ENCODE results near the gene SMARCB1. TPM values are rescaled to one million over a fixed set of nuclear protein-coding genes. Genes with fewer than 3 reads are reported as not detected.

The SMARCB1 gene
- total RNA-seq, 2 experiments from 2014 or later = 112 to 113 TPM

DNA sequence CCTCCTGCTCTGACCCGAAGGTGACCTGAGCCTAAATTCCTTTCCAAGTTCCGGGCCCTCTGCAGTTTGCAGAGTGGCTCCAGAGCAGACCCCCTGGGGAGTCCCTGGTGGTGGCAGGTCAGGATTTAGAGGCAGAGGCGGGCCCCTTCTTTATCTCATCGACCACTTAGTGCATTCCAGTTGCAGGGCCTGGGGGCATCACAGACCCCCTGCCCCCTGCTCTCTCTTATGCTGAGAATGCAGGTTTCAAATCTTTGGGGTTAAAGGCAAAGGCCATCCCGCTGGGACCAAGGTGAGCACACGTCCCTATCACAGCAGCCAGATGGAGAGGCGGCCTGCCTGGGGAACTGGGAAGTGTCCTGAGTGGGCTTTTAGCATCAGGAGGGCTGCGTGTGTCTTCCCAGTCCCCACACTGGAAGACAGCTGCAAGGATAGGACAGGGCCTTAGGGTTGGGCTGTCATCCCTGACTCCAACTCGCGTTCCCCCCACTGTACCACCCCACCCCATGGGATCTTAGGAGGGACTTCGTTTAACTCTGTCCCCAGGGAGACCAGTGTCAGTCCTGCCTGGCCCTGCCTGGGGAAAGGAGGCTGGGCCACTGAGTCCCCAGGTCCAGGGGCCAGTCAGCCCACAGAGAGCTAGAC is 40.7 kb downstream of the SMARCB1 start:
- POLR2A ChIA-PET = no interaction called here

DNA sequence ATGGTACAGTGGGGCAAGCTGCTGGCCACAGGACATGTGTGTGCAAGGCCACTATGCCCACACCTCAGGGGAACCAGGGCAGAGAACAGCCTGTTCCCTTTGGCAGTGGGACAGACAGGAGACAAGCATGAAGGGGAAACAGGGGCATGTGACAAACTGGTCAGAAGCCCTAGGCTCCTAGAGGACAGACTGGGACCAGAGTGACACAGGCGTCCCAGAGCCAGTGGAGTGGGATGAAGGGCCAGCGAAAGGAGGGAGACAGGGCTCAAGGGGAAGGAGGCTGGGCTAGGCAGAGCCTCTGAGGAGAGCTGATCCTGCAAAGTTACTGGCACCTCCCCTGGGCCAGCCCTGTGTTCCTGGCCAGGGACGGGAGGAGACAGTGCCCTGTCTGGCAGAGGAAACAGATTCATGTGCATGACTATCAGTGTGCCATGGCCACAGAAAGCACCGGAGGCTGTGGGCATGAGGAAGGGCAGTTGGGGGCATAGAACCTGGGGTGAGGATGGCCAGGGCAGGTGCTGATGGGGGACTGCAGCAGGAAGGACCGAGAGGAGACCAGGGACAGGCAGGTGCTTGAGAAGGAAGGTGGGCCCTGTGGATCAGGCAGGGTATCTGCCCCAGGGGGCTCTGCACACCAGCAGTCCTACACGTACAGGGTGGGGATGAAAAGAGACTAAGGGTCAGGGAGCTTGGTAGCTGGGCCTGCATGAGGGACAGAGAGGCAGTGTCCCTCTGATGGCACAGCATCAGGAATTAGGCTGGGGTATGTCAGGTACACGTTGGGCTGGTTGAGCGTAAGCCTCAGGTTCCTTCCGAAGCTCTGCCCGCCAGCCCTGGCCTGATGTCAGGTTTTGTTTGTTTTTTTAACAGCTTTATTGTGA is 42.3 kb downstream of the SMARCB1 start:
- Mint-ChIP-seq H3K4me3 (no peak overlapping the region), H3K9me3 (ENCODE audit: insufficient read depth) (no peaks in the 10 kb centered on the region), H3K36me3 (ENCODE audit: low read depth) (peaks cover 52% of the 10 kb centered on the region), H3K4me1 (ENCODE audit: low read depth) (peaks cover 25% of the 10 kb centered on the region), H3K27ac (peak overlapping the region; percentile 69), H3K27me3 (ENCODE audit: low read depth) (no peaks in the 10 kb centered on the region)
- no peak for ATAC-seq
- DNase-seq = no peak
- ChIA-PET CTCF (interaction anchor here (0.9 to 1.2 kb wide), 2 partner anchors 8 to 65 kb away, joined by 3 to 5 read pairs; partner anchors contain the start of gene MIF), POLR2A (interaction anchor here (0.6 kb wide), 1 partner anchor 184 kb away, joined by 3 read pairs; no protein-coding TSS in a partner anchor)

More for the DNA sequence above, 40.7 kb downstream of the SMARCB1 start:
- Mint-ChIP-seq H3K27me3 (ENCODE audit: low read depth) (no peaks in the 10 kb centered on the region), H3K9me3 (ENCODE audit: insufficient read depth) (no peaks in the 10 kb centered on the region), H3K27ac (peak overlapping the region; percentile 69), H3K36me3 (ENCODE audit: low read depth) (peaks cover 67% of the 10 kb centered on the region), H3K4me3 (no peak overlapping the region), H3K4me1 (ENCODE audit: low read depth) (peaks cover 37% of the 10 kb centered on the region)
- no peak for DNase-seq
- no peak for ATAC-seq
- CTCF ChIA-PET = no interaction called here

DNA sequence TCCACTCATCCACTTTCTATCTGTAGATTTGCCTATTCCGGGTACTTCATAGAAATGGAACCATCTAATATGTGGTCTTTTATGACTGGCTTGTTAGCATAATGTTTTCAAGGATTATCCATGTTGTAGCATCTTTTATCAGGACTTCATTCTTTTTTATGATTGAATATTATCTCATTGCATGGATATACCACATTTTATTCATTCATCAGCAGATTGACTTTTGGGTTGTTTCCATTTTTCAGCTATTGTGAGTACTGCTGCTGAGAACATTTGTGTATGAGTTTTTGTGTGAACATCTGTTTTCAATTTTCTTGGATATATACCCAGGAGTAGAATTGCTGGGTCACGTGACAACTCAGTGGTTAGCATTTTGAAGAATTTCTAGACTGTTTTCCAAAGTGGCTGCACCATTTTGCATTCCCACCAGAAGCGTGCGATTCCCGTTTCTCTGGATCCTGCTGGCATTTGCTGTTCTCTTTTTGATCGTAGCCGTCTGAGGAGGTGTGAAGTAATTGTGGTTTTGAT is 43.1 kb downstream of the SMARCB1 start:
- H3K27ac Mint-ChIP-seq = peak overlapping the region; percentile 18
- no peaks in the 10 kb centered on the region for H3K9me3 Mint-ChIP-seq (ENCODE audit: insufficient read depth)
- H3K36me3 Mint-ChIP-seq (ENCODE audit: low read depth) = peaks cover 48% of the 10 kb centered on the region
- no peak overlapping the region for H3K4me3 Mint-ChIP-seq
- ChIA-PET CTCF (interaction anchor here (1.2 kb wide), 1 partner anchor 9 kb away, joined by 5 read pairs; no protein-coding TSS in a partner anchor), POLR2A (no interaction called here)
- ATAC-seq (no peak), DNase-seq (no peak)
- no peaks in the 10 kb centered on the region for H3K27me3 Mint-ChIP-seq (ENCODE audit: low read depth)
- peaks cover 21% of the 10 kb centered on the region for H3K4me1 Mint-ChIP-seq (ENCODE audit: low read depth)

DNA sequence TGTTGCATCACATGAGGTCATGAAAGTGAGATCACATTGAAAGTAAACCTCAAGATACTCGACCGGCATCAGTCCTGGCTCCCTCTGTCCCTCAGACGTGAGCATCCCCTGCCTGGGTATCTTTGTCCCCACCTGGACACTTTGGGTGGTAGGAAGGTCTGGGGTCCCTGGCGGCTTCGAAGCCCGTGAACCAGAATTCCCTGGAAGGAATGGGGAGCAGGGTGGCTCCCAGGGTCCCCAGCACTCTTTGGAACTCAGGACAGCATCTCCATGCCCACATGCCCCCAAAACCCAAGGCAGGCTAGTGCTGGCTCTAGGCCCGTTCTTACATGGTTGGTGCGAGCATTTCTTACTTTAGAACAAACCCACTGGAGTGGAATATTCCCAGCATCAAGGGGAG is 44.5 kb downstream of the SMARCB1 start:
- ATAC-seq (no peak), DNase-seq (no peak)
- no peak overlapping the region for H3K4me3 Mint-ChIP-seq
- H3K36me3 Mint-ChIP-seq (ENCODE audit: low read depth) = peaks cover 41% of the 10 kb centered on the region
- peaks cover 9% of the 10 kb centered on the region for H3K4me1 Mint-ChIP-seq (ENCODE audit: low read depth)
- POLR2A ChIA-PET = no interaction called here
- no peak overlapping the region for H3K27ac Mint-ChIP-seq
- CTCF ChIA-PET = no interaction called here
- no peaks in the 10 kb centered on the region for H3K9me3 Mint-ChIP-seq (ENCODE audit: insufficient read depth)
- H3K27me3 Mint-ChIP-seq (ENCODE audit: low read depth) = no peaks in the 10 kb centered on the region

DNA sequence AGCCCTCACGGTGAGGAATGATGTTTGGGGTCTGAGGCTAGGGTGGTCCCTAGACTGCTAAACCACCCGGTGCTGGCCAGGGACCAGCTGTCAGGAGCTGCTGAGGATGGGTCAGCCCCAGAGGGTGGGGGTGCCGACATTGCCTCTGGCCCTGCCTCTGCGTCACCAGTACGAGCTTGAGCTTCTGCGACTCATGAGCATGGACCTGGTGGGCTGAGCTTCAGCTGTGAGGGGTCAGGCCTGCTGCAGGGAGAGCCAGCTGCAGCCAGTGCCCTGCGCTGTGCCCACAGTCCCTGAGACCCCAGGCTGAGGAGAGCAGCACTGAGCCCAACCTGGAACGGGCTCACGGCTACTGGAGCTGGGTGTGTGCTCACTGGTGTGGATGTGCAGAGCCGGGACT is 45.0 kb downstream of the SMARCB1 start:
- ChIA-PET CTCF (no interaction called here), POLR2A (no interaction called here)
- Mint-ChIP-seq H3K4me3 (no peak overlapping the region), H3K27me3 (ENCODE audit: low read depth) (no peaks in the 10 kb centered on the region), H3K27ac (no peak overlapping the region), H3K36me3 (ENCODE audit: low read depth) (peaks cover 36% of the 10 kb centered on the region), H3K4me1 (ENCODE audit: low read depth) (peaks cover 5% of the 10 kb centered on the region), H3K9me3 (ENCODE audit: insufficient read depth) (no peaks in the 10 kb centered on the region)
- ATAC-seq (no peak), DNase-seq (no peak)

DNA sequence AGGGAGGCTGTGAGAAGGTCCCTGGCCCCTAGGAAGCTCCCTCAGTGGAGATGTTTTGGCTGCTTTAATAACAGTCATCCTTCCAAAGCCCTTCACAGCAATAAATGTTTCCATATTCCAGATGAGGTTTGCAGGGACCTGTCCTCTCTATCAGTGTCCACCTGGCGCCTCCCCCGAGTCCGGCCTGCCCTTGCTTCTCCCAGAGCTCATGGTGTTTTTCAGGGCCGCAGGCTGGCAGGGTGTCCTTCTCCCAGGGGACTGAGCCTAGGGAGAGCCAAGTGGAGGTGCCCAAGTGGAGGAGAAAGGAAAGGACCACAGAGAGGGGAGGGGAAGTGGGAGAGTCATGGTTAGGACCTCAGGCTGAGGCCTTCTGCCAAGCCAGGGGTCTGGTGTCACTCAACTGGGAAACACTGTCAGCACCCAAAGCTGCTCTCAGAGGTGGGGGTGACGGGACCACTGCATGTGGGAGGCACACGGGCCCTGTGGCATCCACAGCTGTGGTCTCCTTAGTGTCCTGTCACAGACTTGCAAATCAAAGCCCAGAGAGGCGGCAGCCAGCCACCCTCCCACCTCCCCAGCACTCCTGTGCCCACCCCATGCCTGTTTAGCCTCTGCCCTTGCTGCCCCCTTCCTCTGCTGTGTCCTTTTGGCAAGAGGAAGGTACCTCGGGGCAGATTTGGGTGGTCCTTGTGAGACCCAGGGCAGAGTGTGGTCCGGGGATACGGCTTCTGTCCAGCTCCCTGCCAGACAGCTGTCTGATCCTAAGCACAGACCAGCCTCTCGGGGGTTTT is 45.7 kb downstream of the SMARCB1 start:
- ChIA-PET POLR2A (no interaction called here), CTCF (no interaction called here)
- H3K4me1 Mint-ChIP-seq (ENCODE audit: low read depth) = peaks cover 9% of the 10 kb centered on the region
- H3K9me3 Mint-ChIP-seq (ENCODE audit: insufficient read depth) = no peaks in the 10 kb centered on the region
- peak overlapping the region; percentile 68 for H3K27ac Mint-ChIP-seq
- H3K36me3 Mint-ChIP-seq (ENCODE audit: low read depth) = peaks cover 33% of the 10 kb centered on the region
- no peaks in the 10 kb centered on the region for H3K27me3 Mint-ChIP-seq (ENCODE audit: low read depth)
- ATAC-seq = no peak
- no peak overlapping the region for H3K4me3 Mint-ChIP-seq
- DNase-seq = no peak

DNA sequence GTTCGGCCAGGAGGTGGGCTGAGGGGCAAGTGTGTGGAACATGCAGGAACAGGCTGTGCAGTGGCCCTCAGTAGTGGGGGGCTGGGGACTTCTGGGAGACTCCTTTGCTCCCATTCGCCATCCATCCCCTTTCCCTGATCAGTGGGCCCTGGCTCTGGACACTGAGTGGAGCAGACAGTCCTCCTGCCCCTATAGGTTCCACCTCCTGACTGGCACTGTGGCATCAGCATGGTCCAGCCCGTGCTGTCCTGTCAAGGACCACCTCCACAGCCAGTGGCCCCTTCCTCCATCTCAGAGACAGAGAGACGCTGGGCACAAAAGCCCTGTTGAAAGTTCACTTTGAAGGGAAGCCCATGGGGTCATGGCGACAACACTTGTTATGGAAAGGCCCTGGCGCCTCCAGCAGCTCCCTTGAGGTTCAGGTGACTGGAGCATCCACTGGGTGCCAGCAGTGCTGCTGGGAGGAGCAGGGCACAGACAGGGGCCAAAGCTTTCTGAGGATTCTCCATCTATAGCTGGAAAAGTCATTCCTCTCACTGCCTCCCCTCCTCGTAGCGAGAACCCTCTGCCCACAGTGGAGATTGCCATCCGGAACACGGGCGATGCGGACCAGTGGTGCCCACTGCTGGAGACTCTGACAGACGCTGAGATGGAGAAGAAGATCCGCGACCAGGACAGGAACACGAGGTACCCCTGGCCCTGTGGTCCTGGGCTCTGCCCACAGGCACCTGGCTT is 46.4 kb downstream of the SMARCB1 start:
- DNase-seq (no peak), ATAC-seq (no peak)
- Mint-ChIP-seq H3K27me3 (ENCODE audit: low read depth) (no peaks in the 10 kb centered on the region), H3K4me3 (no peak overlapping the region), H3K4me1 (ENCODE audit: low read depth) (peaks cover 14% of the 10 kb centered on the region), H3K9me3 (ENCODE audit: insufficient read depth) (no peaks in the 10 kb centered on the region), H3K27ac (no peak overlapping the region), H3K36me3 (ENCODE audit: low read depth) (peaks cover 34% of the 10 kb centered on the region)
- ChIA-PET POLR2A (no interaction called here), CTCF (no interaction called here)

DNA sequence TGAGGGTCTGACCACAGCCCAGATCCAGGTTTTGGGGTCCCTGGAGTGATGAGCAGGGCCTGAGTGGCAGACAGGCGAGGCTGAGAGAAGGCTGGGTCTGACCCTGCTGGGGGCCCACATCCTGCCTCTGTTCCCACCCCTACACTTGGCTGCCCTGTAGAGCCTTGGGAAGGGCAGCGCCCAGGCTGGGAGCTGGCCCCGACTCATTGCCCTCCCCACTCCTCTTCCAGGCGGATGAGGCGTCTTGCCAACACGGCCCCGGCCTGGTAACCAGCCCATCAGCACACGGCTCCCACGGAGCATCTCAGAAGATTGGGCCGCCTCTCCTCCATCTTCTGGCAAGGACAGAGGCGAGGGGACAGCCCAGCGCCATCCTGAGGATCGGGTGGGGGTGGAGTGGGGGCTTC is 47.1 kb downstream of the SMARCB1 start:
- ATAC-seq (no peak), DNase-seq (no peak)
- Mint-ChIP-seq H3K27ac (no peak overlapping the region), H3K4me1 (ENCODE audit: low read depth) (peaks cover 20% of the 10 kb centered on the region), H3K9me3 (ENCODE audit: insufficient read depth) (no peaks in the 10 kb centered on the region), H3K36me3 (ENCODE audit: low read depth) (peaks cover 37% of the 10 kb centered on the region), H3K4me3 (no peak overlapping the region), H3K27me3 (ENCODE audit: low read depth) (no peaks in the 10 kb centered on the region)
- CTCF ChIA-PET = no interaction called here
- POLR2A ChIA-PET = interaction anchor here (1.4 kb wide), 1 partner anchor 47 kb away, joined by 3 read pairs; the partner anchor contains the start of gene SMARCB1

DNA sequence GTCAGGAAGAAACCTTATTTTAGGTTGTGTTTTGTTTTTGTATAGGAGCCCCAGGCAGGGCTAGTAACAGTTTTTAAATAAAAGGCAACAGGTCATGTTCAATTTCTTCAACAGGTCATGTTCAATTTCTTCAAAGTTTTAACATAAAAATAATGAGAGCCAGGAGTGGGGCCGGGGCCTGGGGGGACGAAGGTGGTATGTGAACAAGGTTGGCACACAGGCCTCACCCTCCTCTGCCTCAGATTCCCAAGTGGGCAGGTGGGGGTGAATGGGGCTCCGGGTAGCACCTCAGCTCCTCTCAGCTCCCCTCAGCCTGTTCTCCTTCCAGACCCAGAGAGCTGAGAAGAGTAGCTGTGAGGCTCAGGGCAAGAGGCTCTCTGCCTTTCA is 47.6 kb downstream of the SMARCB1 start:
- peaks cover 32% of the 10 kb centered on the region for H3K36me3 Mint-ChIP-seq (ENCODE audit: low read depth)
- POLR2A ChIA-PET = interaction anchor here (1.4 kb wide), 1 partner anchor 47 kb away, joined by 3 read pairs; the partner anchor contains the start of gene SMARCB1
- H3K9me3 Mint-ChIP-seq (ENCODE audit: insufficient read depth) = no peaks in the 10 kb centered on the region
- CTCF ChIA-PET = interaction anchor here (1.2 kb wide), 1 partner anchor 15 kb away, joined by 4 read pairs; no protein-coding TSS in a partner anchor
- H3K27me3 Mint-ChIP-seq (ENCODE audit: low read depth) = no peaks in the 10 kb centered on the region
- no peak overlapping the region for H3K4me3 Mint-ChIP-seq
- DNase-seq = no peak
- peaks cover 25% of the 10 kb centered on the region for H3K4me1 Mint-ChIP-seq (ENCODE audit: low read depth)
- ATAC-seq = no peak
- H3K27ac Mint-ChIP-seq = no peak overlapping the region

DNA sequence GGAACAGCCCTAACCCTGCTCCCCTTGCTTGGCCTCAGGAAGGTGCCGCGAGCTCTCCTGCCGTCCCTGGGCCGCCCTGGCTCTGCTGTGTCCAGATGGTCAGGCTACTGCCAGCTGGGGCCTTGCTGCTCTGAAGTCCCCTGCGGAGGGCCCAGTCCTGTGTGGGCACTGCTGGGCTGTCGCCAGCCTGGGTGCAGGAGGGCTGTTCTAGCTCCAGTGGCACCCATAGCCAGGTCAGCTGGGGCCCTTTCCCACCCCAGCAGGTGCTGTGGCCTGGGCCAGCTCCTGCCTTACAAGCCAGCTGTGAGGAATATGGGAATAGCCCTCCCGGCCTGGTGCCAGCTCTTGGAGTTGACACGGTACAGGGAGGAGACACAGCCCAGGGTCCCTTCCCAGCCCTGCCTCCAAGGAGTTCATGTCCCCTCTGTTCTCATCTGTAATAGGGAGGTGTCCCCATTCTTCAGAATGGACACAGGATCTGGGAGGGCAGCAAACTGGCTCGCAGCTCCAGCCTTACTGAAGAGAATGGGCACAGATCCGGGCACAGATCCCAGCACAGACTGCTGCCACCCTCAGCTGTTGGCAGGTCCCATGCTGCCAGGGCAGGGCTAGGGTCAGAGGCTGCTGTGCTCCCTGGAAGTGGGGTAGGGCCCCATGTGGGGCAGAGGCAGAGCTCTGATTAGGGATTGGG is 48.2 kb downstream of the SMARCB1 start:
- H3K27me3 Mint-ChIP-seq (ENCODE audit: low read depth) = no peaks in the 10 kb centered on the region
- H3K36me3 Mint-ChIP-seq (ENCODE audit: low read depth) = peaks cover 26% of the 10 kb centered on the region
- POLR2A ChIA-PET = interaction anchor here (1.2 to 1.4 kb wide), 2 partner anchors 14 to 48 kb away, joined by 3 to 5 read pairs; partner anchors contain the start of gene SMARCB1
- DNase-seq = no peak
- CTCF ChIA-PET = interaction anchor here (1.2 kb wide), 1 partner anchor 15 kb away, joined by 4 read pairs; no protein-coding TSS in a partner anchor
- no peak overlapping the region for H3K27ac Mint-ChIP-seq
- H3K4me1 Mint-ChIP-seq (ENCODE audit: low read depth) = peaks cover 27% of the 10 kb centered on the region
- H3K9me3 Mint-ChIP-seq (ENCODE audit: insufficient read depth) = no peaks in the 10 kb centered on the region
- H3K4me3 Mint-ChIP-seq = no peak overlapping the region
- ATAC-seq = no peak
